Large intestine (tissue), 3 donors: Measurements from ENCODE around the gene FBXW5. TPM values are rescaled to one million over a fixed set of nuclear protein-coding genes. Genes with fewer than 3 reads are reported as not detected.

Source experiments
- DNase-seq, 2 donors: peaks; one replicate each; pipeline versions ENCODE4 v3.0.0 to v3.0.0-alpha.2; 2013
- H3K27ac ChIP-seq: one replicate; pipeline ENCODE4 v1.5.1; 2013; ENCODE audit warnings: low read length
- H3K27me3 ChIP-seq: 2 replicates; pipeline ENCODE4 v1.6.1; 2013; ENCODE audit warnings: low read length; ENCODE audit not compliant: control insufficient read depth, insufficient read depth
- H3K36me3 ChIP-seq: 2 replicates; pipeline ENCODE4 v1.6.1; 2013; ENCODE audit warnings: low read length; ENCODE audit not compliant: control insufficient read depth, insufficient read depth
- H3K4me1 ChIP-seq: one replicate; pipeline ENCODE4 v1.6.1; 2013; ENCODE audit warnings: low read length; ENCODE audit not compliant: control insufficient read depth, insufficient read depth
- H3K4me3 ChIP-seq: one replicate; pipeline ENCODE4 v1.5.1; 2013; ENCODE audit warnings: low read length
- H3K9me3 ChIP-seq: one replicate; pipeline ENCODE4 v1.6.1; 2013; ENCODE audit warnings: mild to moderate bottlenecking, low read depth, low read length, moderate library complexity; ENCODE audit not compliant: control insufficient read depth
- WGBS: methylation state at CpG from one replicate; pipeline ENCODE4 v1.1.5; 2013; ENCODE audit warnings: low lambda C conversion rate; ENCODE audit not compliant: insufficient coverage; 5-methylcytosine and 5-hydroxymethylcytosine counted together
- polyA plus RNA-seq: library from polyadenylated mRNA; unstranded; fragments of 120-200 nt; gene quantifications from one replicate; pipeline ENCODE4 v1.2.1, GENCODE V29; 2013

The FBXW5 gene
- polyA plus RNA-seq, 1 donor = 86.8 TPM

DNA sequence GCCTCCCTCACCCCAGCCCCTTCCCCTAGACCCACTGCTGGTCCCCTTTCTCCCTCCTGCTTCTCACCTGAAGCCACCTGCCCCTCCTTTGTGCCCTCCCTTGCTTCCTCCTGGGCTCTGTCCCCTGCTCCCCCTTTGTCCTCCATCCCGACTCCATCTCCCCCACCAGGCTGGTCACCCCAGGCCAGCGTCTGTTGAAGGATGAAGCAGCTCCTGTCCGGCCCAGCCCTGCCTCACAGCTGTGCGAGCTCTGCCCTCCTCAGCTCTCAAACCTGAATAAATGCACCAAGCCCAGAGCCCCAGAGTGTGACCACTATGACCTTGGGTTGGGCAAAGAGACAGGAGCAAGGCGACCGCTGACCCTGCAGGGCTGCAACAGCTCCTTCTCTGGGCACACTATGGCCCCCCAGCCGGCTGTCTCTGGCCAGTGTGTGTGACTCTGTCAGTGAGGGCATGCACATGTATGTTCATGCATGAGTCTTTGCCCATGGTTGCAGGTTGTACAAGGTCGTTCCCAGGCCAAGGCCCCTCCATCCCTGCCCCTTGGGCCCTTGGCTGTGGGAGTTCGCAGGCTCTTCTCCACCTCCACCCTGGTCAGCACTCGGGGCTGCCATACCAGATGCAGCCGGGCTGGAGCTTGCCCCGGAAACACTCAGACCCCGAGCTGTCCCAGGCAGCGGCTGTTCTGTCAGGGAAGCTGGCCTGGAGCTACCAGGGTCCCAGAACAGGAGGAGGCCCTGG lies 10.8 kb upstream of the FBXW5 start:
- DNase-seq = no peak
- peaks cover 21% of the 10 kb centered on the region for H3K4me1 ChIP-seq
- no peaks in the 10 kb centered on the region for H3K27me3 ChIP-seq
- peaks cover 6% of the 10 kb centered on the region for H3K36me3 ChIP-seq
- H3K27ac ChIP-seq = no peak overlapping the region
- H3K9me3 ChIP-seq = peaks cover 5% of the 10 kb centered on the region
- no CpG with 5 or more reads among the region's 14 CpGs for WGBS
- no peak overlapping the region for H3K4me3 ChIP-seq

DNA sequence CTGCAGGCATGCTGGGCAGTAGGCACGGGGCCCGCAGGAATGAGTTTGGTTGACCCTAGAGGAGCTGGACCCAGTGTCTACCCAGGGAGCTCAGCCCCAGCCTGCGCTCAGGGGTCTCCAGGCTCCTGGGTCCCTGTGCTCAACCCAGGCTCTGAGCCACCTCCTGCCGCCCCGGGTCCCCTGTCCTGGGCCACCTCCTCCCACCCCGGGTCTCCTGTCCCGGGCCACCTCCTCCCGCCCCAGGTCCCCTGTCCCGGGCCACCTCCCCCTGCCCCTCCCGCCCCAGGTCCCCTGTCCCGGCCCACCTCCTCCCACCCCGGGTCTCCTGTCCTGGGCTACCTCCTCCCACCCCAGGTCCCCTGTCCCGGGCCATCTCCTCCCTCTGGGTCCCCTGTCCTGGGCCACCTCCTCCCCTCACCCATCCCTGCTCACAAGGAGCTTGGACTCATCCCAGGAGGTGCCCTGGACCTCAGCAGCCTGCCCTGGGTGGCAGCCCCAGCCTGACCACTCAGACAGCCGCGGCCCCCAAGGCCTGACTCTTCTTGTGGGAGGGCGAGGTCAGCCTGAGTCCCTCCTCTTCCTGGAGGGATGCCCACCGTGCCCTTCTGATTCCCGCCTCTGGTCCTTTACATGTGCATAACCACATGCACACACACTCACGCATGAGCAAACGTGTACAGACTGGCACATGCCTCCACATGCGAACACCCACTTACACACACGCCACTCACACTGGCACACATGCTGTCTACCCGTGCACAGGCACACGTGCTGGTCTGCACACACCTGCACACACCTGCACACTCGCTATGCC lies 9.9 kb upstream of the FBXW5 start:
- DNase-seq = no peak
- WGBS = no CpG with 5 or more reads among the region's 25 CpGs
- H3K9me3 ChIP-seq = peaks cover 5% of the 10 kb centered on the region
- H3K36me3 ChIP-seq = peaks cover 6% of the 10 kb centered on the region
- peaks cover 22% of the 10 kb centered on the region for H3K4me1 ChIP-seq
- H3K27ac ChIP-seq = no peak overlapping the region
- H3K27me3 ChIP-seq = no peaks in the 10 kb centered on the region
- H3K4me3 ChIP-seq = no peak overlapping the region

DNA sequence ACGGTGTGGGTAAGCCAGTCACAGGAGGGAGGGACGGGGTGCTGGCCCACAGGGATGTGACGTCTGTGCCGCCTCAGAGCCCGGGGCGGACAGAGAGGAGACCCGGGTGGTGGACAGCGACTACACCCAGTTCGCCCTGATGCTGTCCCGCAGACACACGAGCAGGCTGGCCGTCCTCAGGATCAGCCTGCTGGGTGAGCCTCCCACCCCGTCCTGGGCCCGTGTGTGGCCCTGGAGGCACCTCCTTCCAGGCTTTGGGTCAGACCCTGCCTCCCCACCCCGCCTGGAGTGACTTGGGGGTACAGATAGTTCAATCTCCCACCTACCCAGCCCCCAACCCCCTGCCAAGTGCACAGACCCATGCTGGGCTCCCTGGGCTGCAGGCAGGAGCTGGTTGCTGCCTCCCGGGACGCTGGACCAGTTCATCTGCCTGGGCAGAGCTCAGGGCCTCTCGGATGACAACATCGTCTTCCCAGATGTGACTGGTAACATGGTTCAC lies 9.3 kb upstream of the FBXW5 start:
- no peak overlapping the region for H3K4me3 ChIP-seq
- H3K9me3 ChIP-seq = peaks cover 5% of the 10 kb centered on the region
- H3K4me1 ChIP-seq = peaks cover 26% of the 10 kb centered on the region
- H3K27me3 ChIP-seq = no peaks in the 10 kb centered on the region
- no peak for DNase-seq
- no peak overlapping the region for H3K27ac ChIP-seq
- H3K36me3 ChIP-seq = peaks cover 6% of the 10 kb centered on the region
- no CpG with 5 or more reads among the region's 19 CpGs for WGBS

DNA sequence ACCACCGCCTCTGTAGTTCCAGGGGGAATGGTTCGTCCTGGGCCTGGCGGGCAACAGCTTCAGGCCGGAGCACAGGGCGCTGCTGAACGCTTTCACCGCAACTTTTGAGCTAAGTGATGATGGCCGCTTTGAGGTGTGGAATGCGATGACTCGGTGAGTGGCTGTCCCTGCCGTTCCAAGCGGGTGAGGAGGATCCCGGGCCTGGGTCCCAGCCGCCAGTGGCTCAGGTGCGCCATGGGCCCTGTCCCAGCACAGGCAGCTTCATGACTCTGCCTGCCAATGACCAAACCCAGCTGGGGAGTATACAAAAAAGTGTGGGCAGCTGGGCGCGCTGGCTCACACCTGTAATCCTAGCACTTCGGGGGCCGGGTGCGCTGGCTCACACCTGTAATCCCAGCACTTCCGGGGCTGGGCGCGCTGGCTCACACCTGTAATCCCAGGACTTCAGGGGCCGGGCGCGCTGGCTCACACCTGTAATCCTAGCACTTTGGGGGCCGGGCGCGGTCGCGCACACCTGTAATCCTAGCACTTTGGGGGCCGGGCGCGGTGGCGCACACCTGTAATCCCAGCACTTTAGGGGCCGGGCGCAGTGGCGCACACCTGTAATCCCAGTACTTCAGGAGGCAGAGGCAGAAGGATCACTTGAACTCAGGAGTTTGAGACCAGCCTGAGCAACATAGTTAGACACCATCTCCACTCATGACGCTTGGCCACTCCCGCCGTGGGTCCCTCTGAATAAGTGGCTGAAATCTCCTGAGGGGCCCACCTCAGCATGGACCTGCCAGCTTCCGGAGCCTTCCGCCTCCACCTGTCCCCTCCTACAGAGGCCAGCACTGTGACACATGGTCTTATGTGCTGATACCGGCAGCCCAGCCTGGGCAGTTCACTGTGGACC lies 8.6 kb upstream of the FBXW5 start:
- peaks cover 5% of the 10 kb centered on the region for H3K9me3 ChIP-seq
- no peak overlapping the region for H3K4me3 ChIP-seq
- no peak overlapping the region for H3K27ac ChIP-seq
- no CpG with 5 or more reads among the region's 44 CpGs for WGBS
- no peaks in the 10 kb centered on the region for H3K27me3 ChIP-seq
- DNase-seq = no peak
- H3K36me3 ChIP-seq = peaks cover 6% of the 10 kb centered on the region
- peaks cover 29% of the 10 kb centered on the region for H3K4me1 ChIP-seq

DNA sequence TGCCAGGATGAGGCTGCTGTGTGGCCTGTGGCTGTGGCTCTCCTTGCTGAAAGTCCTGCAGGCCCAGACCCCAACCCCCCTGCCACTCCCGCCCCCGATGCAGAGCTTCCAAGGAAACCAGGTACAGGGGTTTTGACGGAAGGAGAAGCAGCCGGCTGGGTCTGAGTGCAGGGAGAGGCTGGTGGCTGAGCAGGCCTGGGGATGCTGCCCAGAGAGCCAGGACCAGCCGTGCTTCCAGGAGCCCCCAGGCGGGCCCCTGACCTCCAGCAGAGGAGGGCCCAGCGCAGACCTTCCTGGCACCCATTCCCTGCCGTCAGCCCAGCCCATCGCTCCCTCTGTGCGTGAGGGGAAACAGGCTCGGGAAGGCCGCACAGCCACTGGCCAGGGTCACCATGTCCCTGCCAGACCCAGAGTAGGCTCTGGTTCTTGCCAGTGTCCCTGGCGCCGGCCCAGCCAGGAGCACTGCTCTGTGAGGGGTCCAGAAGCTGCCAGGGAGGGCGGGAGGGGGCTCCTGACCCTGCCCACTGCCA lies 7.8 kb upstream of the FBXW5 start:
- H3K9me3 ChIP-seq = peaks cover 5% of the 10 kb centered on the region
- no CpG with 5 or more reads among the region's 15 CpGs for WGBS
- no peak overlapping the region for H3K4me3 ChIP-seq
- H3K4me1 ChIP-seq = peaks cover 36% of the 10 kb centered on the region
- DNase-seq = no peak
- peak overlapping the region; percentile 99 for H3K27ac ChIP-seq
- peaks cover 6% of the 10 kb centered on the region for H3K36me3 ChIP-seq
- no peaks in the 10 kb centered on the region for H3K27me3 ChIP-seq

DNA sequence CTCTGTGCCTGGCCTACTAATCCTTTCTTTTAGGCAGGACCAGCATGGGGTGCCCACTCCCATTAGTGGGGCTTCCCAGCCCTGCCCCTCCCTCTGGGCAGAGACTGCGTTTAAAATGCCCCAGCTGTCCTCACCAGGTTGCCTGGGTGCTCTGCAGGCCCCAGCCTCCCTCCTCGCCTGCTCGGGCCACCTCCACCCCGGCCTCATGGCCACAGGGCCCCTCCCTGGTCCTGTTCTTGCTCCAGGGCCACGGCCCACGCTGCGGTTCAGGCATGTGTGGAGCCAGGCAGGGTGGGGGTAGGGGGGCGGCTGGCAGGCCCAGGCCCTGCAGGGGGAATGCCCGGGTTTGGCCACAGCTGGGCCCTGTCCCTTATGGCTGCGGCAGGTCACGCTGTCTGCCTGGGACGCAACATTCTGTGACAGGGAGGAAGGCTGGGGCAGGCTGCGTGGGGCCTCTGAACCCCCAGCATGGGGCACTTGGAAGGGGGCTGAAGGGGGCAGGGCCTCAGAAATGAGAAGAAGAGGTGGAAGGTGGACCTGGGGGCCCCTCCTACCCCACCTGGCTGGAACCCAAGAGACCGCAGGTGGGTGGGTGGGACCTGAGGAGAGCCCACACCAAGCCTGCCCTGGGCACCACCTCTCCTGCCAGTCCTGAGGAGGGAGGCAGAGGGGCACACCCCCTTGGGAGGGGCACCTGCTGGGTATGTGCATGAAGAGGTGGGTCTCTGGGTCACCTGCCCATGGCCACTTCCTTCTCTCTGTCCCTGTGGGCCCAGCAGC lies 7.2 kb upstream of the FBXW5 start, which contains the start of gene LCN12:
TSS of gene LCN12 (plus strand) at position 733 of the 780 bp plus-strand sequence. CDS start 55 bp downstream, outside the sequence.
- Histone ChIP-seq H3K36me3 (peaks cover 6% of the 10 kb centered on the region), H3K9me3 (peaks cover 4% of the 10 kb centered on the region), H3K27ac (peak within 1 kb of the TSS; percentile 99), H3K27me3 (no peaks in the 10 kb centered on the region), H3K4me1 (peaks cover 36% of the 10 kb centered on the region), H3K4me3 (peak within 1 kb of the TSS; percentile 10)
- no CpG with 5 or more reads among the region's 14 CpGs for WGBS
- peak in 1 of 2 donors; percentile 66 for DNase-seq

DNA sequence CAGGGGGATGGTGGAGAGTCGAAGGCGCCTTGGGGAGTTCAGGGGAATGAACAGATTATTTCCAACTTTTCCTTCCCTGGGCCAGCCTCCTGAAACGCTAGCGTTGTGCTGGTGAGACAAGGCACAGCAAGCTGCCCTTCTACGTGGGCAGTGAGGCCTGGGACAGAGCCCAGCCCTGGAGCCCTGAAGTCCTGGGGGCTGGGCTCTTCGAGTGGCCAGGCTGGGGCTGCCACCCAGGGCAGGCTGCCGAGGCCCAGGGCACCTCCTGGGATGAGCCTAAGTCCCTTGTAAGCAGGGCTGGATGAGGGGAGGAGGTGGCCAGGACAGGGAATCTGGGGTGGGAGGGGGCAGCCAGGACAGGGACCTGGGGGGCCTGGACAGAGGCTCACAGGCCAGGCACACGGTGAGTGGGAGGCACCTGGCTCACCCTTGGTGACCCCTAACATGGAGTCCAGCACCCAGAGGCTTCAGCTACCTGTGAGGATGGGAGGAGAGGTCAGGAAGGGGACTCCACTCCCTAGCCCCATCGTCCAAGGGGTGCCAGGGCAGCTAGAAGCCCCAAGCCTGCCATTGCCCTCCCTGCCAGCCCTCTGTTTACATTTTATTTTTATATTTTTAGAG lies 6.2 kb upstream of the FBXW5 start:
- WGBS = no CpG with 5 or more reads among the region's 9 CpGs
- H3K4me1 ChIP-seq = peaks cover 43% of the 10 kb centered on the region
- peaks cover 6% of the 10 kb centered on the region for H3K36me3 ChIP-seq
- H3K27ac ChIP-seq = peak overlapping the region; percentile 99
- no peak for DNase-seq
- no peaks in the 10 kb centered on the region for H3K9me3 ChIP-seq
- peak overlapping the region; percentile 74 for H3K4me3 ChIP-seq
- H3K27me3 ChIP-seq = no peaks in the 10 kb centered on the region

DNA sequence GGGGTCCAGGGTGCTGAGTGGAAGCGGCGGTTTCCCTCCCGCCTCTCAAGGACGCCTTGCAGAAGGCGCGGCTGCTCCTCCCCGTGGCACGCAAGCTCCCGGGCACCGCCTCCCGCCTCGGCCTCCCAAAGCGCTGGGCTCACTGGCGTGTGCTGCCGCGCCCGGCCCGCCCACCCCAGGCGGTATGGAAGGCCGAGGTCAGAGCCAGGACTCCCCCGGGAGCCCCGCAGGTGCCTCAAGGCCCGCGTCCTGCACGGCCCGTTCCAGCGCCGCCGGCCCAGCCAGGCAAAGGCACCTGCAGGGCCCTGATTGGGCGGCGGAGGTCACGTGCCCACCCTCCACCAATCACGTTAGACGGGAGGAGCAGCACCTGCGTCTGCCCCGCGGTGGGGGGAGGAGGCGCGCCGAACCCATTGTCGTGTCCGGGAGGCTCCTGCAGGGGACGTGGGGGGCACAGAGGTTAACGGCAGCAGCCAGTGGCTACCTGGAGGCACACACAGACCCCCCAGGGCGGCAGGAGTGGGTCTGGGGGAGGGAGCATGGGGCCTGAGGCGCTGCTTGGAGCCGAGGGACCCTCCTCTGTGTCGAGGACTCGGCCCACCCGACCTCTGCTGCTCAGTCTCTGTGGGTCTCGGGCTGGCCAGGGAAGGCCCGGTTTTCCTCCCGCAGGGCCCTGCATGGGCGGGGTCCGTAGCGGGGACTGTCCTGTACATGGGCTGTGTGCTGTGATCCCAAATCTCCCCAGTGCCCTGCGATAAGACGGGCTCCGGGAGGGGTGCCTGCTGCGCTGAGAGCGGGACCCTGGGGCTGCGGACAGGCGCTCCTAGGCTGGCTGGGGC lies 5.5 kb upstream of the FBXW5 start:
- Histone ChIP-seq H3K4me3 (peak overlapping the region; percentile 74), H3K4me1 (peaks cover 50% of the 10 kb centered on the region), H3K27me3 (no peaks in the 10 kb centered on the region), H3K36me3 (peaks cover 6% of the 10 kb centered on the region), H3K27ac (peak overlapping the region; percentile 99), H3K9me3 (no peaks in the 10 kb centered on the region)
- no CpG with 5 or more reads among the region's 63 CpGs for WGBS
- peak; percentile 97 to 99 for DNase-seq
